Measurements from ENCODE around the gene PLEKHA7.

- no peak for TF ChIP-seq POLR2AphosphoS5 (IDR thresholded peaks at IDR 0.05; ENCODE audit: low read depth, low read length)
- no peak for TF ChIP-seq SIN3A (IDR thresholded peaks at IDR 0.05; ENCODE audit: borderline replicate concordance, insufficient read depth, low read length)
- TF ChIP-seq TAF1 (IDR thresholded peaks at IDR 0.05; ENCODE audit: borderline replicate concordance, insufficient read depth, low read length) = no peak
- no peak for TF ChIP-seq REST (IDR thresholded peaks at IDR 0.05; ENCODE audit: insufficient read depth in 1 of 2, low read depth in 2 of 2, low read length in 2 of 2)
Measured at GRCh38 chr11:16959602-16960001, 54.6 kb downstream of the PLEKHA7 start.

All from PFSK-1 (cell line).